Chondrocyte (in vitro differentiated cells): Measurements from ENCODE around the gene PILRB. TPM values are rescaled to one million over a fixed set of nuclear protein-coding genes. Genes with fewer than 3 reads are reported as not detected.
A peak's percentile ranks its signal among the peaks of the same experiment; 100 is the strongest.
"Not testable (repeated sequence)": the region's sequence is repeated elsewhere in the genome, so short reads cannot be mapped to it uniquely, and the experiment has no call there.

Source experiments
- DNase-seq: peaks from one replicate; pipeline ENCODE4 v3.0.0; 2021; ENCODE audit warnings: mixed read lengths, low spot score
- H3K27ac Mint-ChIP-seq: one replicate; pipeline ENCODE4 v1.8.0; 2021; ENCODE audit warnings: mild to moderate bottlenecking, moderate library complexity, mixed read lengths; ENCODE audit not compliant: unreplicated experiment
- H3K27me3 Mint-ChIP-seq: 2 replicates; pipeline ENCODE4 v1.8.0; 2021; ENCODE audit warnings: low read depth, mixed read lengths
- H3K36me3 Mint-ChIP-seq: 2 replicates; pipeline ENCODE4 v1.8.0; 2021; ENCODE audit warnings: low read depth, mixed read lengths
- H3K4me1 Mint-ChIP-seq: 2 replicates; pipeline ENCODE4 v1.8.0; 2021; ENCODE audit warnings: low read depth, mild to moderate bottlenecking, mixed read lengths
- H3K4me3 Mint-ChIP-seq: one replicate; pipeline ENCODE4 v1.8.0; 2021; ENCODE audit warnings: mild to moderate bottlenecking, moderate library complexity, mixed read lengths; ENCODE audit not compliant: unreplicated experiment
- H3K9me3 Mint-ChIP-seq: 2 replicates; pipeline ENCODE4 v1.8.0; 2021; ENCODE audit warnings: low read depth, mixed read lengths
- CTCF ChIP-seq: fragments of 200-600 bp; sonication (generic); IDR thresholded peaks from 2 replicates; pipeline ENCODE4 v1.5.0; 2021; ENCODE audit warnings: antibody characterized with exemption, mild to moderate bottlenecking, moderate library complexity
- total RNA-seq: library from RNA; stranded (reverse); gene quantifications from 3 replicates; pipeline ENCODE4 v1.2.1, GENCODE V29; 2021

Gene PILRB
- total RNA-seq, 1 donor from 2014 or later: 20.3 TPM

GRCh38 chr7:100378114-100378755 lies 20.3 kb downstream of the PILRB start:
- Mint-ChIP-seq H3K9me3 (no peaks in the 10 kb centered on the region), H3K4me3 (no peak overlapping the region), H3K36me3 (no peaks in the 10 kb centered on the region), H3K27ac (no peak overlapping the region), H3K27me3 (peaks cover 3% of the 10 kb centered on the region), H3K4me1 (peaks cover 3% of the 10 kb centered on the region)
- no peak for TF ChIP-seq CTCF
- DNase-seq: peak; percentile 4

- Mint-ChIP-seq H3K27ac (no peak overlapping the region), H3K36me3 (no peaks in the 10 kb centered on the region), H3K4me3 (no peak overlapping the region), H3K27me3 (peaks cover 4% of the 10 kb centered on the region), H3K4me1 (peaks cover 5% of the 10 kb centered on the region), H3K9me3 (no peaks in the 10 kb centered on the region)
- TF ChIP-seq CTCF: no peak
- no peak for DNase-seq
Observed at GRCh38 chr7:100380196-100380595, 22.3 kb downstream of the PILRB start.

GRCh38 chr7:100381531-100382233 lies 23.8 kb downstream of the PILRB start:
- H3K27ac Mint-ChIP-seq, H3K9me3 Mint-ChIP-seq, H3K36me3 Mint-ChIP-seq, H3K4me1 Mint-ChIP-seq, H3K27me3 Mint-ChIP-seq, H3K4me3 Mint-ChIP-seq: not testable (repeated sequence)
- DNase-seq: peak; percentile 57

GRCh38 chr7:100382234-100382853 lies 24.4 kb downstream of the PILRB start:
- not testable (repeated sequence) for H3K36me3 Mint-ChIP-seq, H3K4me1 Mint-ChIP-seq, H3K27me3 Mint-ChIP-seq, H3K9me3 Mint-ChIP-seq, H3K4me3 Mint-ChIP-seq, DNase-seq, H3K27ac Mint-ChIP-seq

- peaks cover 12% of the 10 kb centered on the region for H3K27me3 Mint-ChIP-seq
- no peak for TF ChIP-seq CTCF
- peaks cover 5% of the 10 kb centered on the region for H3K4me1 Mint-ChIP-seq
- no peak overlapping the region for H3K4me3 Mint-ChIP-seq
- no peaks in the 10 kb centered on the region for H3K9me3 Mint-ChIP-seq
- H3K36me3 Mint-ChIP-seq: no peaks in the 10 kb centered on the region
- DNase-seq: no peak
- H3K27ac Mint-ChIP-seq: no peak overlapping the region
Observed at GRCh38 chr7:100384628-100385294, 26.8 kb downstream of the PILRB start.

GRCh38 chr7:100386940-100387339 lies 29.0 kb downstream of the PILRB start:
- Mint-ChIP-seq H3K4me1 (peaks cover 5% of the 10 kb centered on the region), H3K27ac (no peak overlapping the region), H3K9me3 (no peaks in the 10 kb centered on the region), H3K27me3 (peaks cover 21% of the 10 kb centered on the region), H3K36me3 (peaks cover 2% of the 10 kb centered on the region), H3K4me3 (no peak overlapping the region)
- DNase-seq: no peak
- no peak for TF ChIP-seq CTCF
